M059J (cell line): Measurements from ENCODE around the gene ZNF385A. TPM values are rescaled to one million over a fixed set of nuclear protein-coding genes. Genes with fewer than 3 reads are reported as not detected.

ENCODE experiments used
- DNase-seq: peaks from one replicate; pipeline ENCODE4 v3.0.0-alpha.2; 2012; ENCODE audit warnings: low read depth
- total RNA-seq: library from RNA; depleted of rRNA; stranded (reverse); fragments of >200 nt; shearing (Covaris generic); gene quantifications from 2 replicates; pipeline ENCODE4 v1.2.3, GENCODE V29; 2014; rRNA removed

Gene ZNF385A, protein sequence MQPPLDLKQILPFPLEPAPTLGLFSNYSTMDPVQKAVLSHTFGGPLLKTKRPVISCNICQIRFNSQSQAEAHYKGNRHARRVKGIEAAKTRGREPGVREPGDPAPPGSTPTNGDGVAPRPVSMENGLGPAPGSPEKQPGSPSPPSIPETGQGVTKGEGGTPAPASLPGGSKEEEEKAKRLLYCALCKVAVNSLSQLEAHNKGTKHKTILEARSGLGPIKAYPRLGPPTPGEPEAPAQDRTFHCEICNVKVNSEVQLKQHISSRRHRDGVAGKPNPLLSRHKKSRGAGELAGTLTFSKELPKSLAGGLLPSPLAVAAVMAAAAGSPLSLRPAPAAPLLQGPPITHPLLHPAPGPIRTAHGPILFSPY
- 0.71 and 4.6 TPM in 2 replicates for total RNA-seq

GRCh38 chr12:54384591-54385041, at the start of gene ZNF385A:
Gene ZNF385A (minus strand): TSS chr12:54384733. CDS start chr12:54384514, 219 bp downstream.
- DNase-seq, result peak; percentile 32

DNA sequence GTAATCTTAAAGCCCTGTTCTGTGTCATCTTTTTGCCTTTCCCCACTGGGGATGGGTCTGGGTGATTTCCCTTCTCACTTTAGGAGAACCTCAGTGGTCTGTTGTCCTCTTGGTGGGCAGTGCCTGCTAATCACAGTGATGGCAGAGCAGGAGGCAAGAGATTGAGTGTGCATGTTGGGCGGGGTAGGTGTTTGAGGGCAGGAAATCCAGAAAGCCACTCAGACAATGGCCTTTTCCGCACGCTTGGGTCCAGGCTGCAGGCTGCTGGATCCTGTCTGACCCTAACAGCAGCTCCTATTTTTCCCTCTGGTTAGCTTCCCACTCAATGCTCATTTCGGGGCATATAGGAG, 48.3 kb upstream of the ZNF385A start:
- DNase-seq, result no peak

DNA sequence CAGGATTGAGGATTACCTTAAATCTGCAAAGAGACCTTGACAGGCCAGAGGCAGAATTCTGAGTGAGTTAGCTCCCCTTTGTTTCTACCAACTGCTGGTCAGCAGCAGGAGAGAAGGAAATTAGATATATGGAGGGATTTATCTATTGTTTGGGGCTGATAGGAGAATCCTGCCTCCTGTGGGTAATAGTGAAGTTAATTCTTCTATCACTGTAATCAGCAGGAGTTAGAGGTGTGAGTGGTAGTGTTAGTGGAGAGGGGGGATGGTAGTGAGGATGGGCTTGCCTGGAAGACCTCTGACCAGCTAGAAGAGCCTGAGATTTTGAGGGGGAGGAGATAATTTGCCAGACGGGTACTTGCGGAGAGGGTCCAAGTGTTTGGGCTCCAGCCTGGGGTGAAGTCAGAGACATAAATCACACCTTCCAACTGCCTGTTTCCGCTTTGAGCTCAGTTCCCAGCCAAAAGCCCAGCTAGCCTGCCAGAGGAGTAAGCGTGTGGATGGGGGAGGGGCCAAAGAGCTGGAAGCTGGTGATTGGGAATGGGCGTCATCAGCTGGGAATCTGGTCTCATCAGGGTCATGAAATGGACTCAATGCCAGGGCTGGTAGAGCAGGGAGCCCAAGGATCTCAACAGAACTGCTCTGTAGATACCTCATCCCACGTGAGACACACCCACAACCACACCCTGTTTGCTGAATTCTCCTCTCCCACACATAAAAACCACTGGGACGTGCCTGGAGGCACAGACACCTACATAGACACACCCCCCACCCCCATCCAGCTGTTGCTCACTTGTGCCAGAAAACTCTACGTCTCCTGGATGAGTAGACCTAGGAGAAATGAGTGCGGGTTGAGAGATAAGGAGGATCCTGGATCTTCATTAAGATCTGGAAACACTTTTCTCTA, 47.6 kb upstream of the ZNF385A start:
- DNase-seq, result peak; percentile 88

- no peak for DNase-seq
These were observed 46.0 kb upstream of the ZNF385A start for GRCh38 chr12:54430471-54431069.

- peak; percentile 57 for DNase-seq
These were observed 44.5 kb upstream of the ZNF385A start for GRCh38 chr12:54429014-54429471.

DNA sequence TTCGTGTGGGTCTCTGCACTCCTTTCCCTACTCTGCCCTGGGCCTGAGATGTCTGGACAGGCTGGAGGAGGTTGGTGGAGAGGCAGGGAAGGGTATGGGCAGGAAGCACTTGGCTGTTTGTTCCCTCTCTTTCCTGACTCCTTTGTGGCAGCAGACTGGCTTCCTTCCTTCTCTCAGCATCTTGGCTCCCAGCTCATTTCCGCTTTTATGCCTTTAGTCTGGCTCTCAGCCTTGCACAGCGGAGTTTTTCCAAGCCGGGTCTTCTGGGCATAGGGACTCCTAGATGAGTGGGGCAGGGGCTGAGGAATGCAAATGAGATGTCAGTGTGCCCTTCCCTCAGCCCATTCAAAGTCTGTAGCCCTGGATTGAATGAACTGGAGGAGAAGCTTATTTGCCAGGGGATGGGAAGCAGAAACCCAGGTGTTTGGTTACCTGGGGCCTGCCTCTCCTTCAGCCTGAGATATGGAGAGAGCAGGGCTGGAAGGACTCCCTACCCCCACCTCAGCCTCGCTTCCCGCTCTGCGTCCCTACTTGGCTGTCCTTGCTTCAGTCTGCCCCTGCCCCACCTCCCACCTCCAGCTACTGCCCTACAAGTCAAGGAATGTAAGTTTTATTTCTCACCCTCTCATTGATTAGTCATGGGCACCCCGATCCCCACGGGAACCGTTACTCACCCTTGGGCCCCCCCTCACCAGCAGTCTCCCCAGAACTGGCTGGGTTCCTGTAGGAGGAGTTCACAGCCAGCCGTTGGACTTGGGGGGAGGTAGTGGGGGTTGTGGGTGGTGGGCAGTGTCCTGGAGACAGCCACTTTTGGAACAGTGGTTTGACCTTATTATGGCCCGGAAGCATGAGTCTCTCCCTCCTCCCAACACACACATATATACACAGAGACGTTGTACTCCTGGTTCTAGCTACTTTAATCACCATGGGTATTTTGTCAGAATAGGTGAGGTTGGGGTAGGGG, 43.8 kb upstream of the ZNF385A start:
- DNase-seq, result peak; percentile 97

- no peak for DNase-seq
These were observed 42.6 kb upstream of the ZNF385A start for GRCh38 chr12:54427106-54427505.

DNA sequence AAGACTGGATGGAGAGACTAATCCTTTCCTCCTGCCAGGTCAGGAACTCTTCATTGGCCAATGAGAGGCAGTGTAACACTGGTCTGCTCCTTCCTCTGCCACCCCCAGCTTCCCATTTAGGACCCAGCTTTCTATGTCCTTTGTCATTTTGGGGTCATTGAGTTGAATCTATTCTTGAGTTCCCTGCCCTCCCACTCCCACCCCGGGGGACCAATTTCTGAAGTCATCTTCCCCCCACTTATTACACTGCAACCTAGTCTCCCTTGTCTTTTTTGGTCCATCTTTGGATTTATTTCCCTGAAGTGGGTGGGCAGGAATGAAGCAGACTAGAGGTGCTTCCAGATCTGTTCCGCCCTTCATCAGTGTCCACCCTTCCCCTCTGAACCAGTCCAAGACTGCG, 42.2 kb upstream of the ZNF385A start:
- DNase-seq, result no peak

- no peak for DNase-seq
These were observed 41.2 kb upstream of the ZNF385A start for GRCh38 chr12:54425702-54426101.

- DNase-seq, result peak; percentile 50
These were observed 39.7 kb upstream of the ZNF385A start for GRCh38 chr12:54424224-54424623.

DNA sequence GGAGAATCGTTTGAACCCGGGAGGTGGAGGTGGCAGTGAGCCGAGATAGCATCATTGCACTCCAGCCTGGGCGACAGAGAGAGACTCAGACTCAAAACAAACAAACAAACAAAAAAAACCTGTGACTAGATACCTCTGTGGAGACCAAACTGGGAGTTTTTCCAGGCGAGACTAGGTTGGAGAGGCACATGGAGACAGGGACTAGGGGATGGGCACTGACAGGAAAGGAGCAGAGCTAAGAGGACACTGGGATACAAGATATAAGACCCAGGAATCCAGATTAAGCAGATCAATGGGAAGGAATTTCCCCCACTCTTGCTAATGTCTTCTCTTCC, 39.2 kb upstream of the ZNF385A start:
- peak; percentile 69 for DNase-seq

- peak; percentile 87 for DNase-seq
These were observed 37.3 kb upstream of the ZNF385A start for GRCh38 chr12:54421879-54422250.

GRCh38 chr12:54421175-54421878, 36.8 kb upstream of the ZNF385A start:
- peak; percentile 91 for DNase-seq

DNA sequence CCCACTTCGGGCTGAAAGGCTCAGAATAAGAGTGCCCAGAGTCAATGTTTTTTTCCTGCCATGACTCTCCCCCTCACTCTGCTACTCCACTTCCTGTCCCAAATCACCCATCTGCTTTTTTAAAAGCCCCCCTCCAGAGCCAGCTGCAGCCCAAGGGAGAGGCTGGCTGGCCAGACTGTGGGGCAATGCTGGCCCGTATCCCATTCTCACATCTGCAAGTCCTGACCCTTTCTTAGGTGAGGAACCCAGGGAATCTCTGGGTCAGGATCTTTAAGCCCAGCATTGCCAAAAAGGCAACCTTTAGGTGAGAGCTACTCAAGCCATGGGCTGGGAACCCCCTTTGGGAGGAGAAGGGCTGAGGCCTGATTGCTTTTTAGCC, 36.2 kb upstream of the ZNF385A start:
- DNase-seq, result no peak

DNA sequence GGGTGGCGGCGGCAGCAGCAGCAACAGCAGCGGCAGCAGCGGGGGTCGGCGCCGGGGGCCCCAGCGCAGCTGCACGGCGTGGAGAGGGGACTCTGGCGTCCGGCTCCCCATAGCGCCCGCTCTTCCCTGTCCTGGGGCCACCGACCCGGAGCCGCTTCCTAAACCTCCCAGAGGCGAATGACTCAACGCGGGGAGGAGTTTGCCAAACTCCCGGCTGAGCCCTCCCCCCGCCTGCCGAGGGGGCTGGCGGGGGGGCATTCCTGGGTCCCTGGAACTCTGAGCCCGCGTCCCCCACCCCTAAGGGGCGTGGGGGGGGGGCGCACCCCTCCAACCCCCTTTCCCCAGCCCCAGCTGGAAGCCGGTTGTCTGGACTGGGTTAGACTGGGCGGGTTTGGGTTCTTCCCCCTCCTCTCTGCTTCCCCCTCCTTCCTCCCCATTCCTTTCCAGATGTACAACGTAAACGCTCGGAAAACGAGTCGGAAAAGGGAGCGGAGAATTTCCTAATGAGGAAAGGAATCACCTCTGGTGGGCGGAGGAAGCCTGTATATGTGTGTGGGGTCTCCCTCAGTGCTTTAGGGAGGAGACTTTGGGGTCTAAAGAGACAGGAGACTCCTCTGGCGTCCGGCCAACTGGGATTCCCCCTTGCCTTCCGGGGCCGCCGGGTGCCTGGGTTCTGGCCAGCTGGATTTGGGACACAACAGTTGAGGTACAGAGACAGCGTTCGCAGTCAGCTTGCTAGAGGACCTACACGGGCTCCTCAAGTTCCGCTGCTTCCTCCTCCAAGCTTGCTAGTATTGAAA, 34.8 kb upstream of the ZNF385A start, which contains the start of gene ITGA5:
ITGA5 (minus strand) TSS at position 179 of the 800 bp plus-strand sequence; CDS start at position 111, 68 bp downstream.
- peak; percentile 84 for DNase-seq

DNA sequence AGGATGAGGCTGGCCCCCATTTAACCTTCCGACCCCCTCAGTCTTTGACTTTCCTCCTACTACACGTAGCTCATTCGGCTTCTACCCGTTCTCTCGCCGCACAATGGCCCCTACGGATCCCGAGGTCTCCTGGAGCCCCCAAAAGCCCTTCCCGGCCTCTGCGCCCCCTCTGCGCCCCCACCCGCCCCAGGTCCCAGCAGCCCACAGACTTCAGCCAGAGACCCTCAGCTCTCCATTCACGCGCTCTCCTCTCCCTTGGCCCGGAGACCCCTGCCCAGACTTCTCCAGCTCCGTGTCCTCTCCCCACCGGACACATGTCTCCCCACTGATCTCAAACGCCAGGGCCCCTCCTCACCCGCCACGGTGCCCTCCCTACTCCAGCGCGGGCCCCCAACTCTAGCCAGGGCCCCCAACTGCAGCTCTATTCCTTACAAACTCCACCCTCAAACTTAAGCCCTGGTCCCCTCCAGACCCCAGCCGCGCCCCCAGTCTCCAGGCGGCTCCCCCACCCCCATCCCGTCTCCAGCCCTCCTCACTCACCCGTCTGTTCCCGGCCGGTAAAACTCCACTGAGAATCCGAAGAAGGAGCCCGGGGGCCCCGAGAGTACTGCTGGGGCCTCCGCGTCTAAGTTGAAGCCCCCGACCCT, 34.0 kb upstream of the ZNF385A start:
- no peak for DNase-seq

DNA sequence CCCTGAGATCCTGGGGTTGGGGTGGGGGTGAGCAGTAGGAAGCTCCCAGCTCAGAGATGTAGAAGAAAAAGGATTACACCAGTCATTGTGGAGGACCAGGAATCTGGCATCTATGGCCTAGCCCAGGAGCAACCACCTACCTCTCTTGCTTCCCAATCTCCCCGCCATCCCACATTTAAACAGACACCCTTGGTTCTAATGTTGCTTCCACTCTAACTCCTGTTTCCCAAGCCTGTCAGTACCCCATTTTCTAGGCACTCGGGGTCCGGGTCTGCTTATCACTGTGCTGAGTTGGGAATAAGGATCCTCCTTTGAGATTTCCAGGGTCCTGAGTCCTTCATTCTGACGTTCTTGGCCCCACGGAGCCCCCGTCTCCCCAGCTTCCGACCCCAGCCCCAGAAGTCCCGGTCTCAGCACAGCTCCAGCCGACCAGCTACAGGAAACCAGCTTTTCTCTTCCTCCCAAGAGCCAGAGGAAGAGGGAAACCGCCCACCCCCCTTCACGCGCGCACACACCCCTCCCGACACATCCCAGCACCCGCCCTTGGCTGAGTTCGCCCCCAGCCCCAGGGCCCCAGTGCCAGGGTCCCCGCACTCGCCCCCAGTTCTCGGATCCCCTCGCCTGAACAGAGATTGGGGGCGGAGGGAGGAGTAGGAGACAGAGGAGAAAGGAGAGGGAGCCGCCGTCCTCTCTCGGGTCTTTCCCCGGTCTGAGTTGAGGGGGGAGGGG, 33.3 kb upstream of the ZNF385A start:
- DNase-seq, result peak; percentile 35
